ENCODE results near the gene GPR157.

- TF ChIP-seq POLR2A (IDR thresholded peaks at IDR 0.05; ENCODE audit: low read depth, low read length), result no peak
- TF ChIP-seq POLR2AphosphoS5 (IDR thresholded peaks at IDR 0.05; ENCODE audit: low read depth, low read length), result no peak
- no peak for TF ChIP-seq TAF1 (IDR thresholded peaks at IDR 0.05; ENCODE audit: low read depth, low read length)
- TF ChIP-seq POU2F2 (IDR thresholded peaks at IDR 0.05; ENCODE audit: low read depth, low read length), result no peak
These were observed 31.3 kb upstream of the GPR157 start for GRCh38 chr1:9160079-9160717.
